Endothelial cell of umbilical vein (primary cell): ENCODE measurements around the gene STAT4. TPM values are rescaled to one million over a fixed set of nuclear protein-coding genes. Genes with fewer than 3 reads are reported as not detected.

Experiments used
- BruUV-seq: library from RNA; stranded (reverse); fragments of 400-500 nt; replicated peaks from 2 replicates; lab custom pipeline; 2021; lab: Mats Ljungman, UMichigan
- CTCF ChIA-PET: fragments of 300-600, 350-600 bp; sonication (Branson Sonifier 250); formaldehyde crosslinking; loops from one replicate; lab custom pipeline; 2021; ENCODE audit warnings: antibody characterized with exemption, inconsistent platforms; lab: Charles Lee
- POLR2A ChIA-PET: fragments of 300-600, 350-600 bp; sonication (Branson Sonifier 250); formaldehyde crosslinking; loops from one replicate; lab custom pipeline; 2021; ENCODE audit warnings: antibody characterized with exemption, inconsistent platforms; lab: Charles Lee
- DNase-seq: peaks from one replicate; pipeline ENCODE4 v3.0.0-alpha.2; 2011; ENCODE audit warnings: low read depth, low spot score
- FAIRE-seq: peaks from 2 replicates; lab custom pipeline; 2011; peaks lifted over from hg19 to GRCh38; lab: Jason Lieb, UNC
- H2AFZ ChIP-seq: 2 replicates; pipeline ENCODE4 v1.6.0; 2012; ENCODE audit warnings: low read depth, low read length, control low read depth, inconsistent platforms
- H3K27ac ChIP-seq: 2 replicates; pipeline ENCODE4 v1.5.1; 2011; ENCODE audit warnings: low read depth, mild to moderate bottlenecking, control low read depth, low read length, moderate library complexity; ENCODE audit not compliant: insufficient read depth
- H3K27me3 ChIP-seq, 2 experiments: 2 replicates each; pipeline versions ENCODE4 v1.6.0 to v1.6.1; 2011; ENCODE audit warnings: low read length in 2 of 2, mixed read lengths in 1 of 2; ENCODE audit not compliant: control insufficient read depth in 2 of 2, insufficient read depth in 2 of 2
- H3K36me3 ChIP-seq, 2 experiments: 2 replicates in 1 of 2; 3 replicates in 1 of 2; pipeline ENCODE4 v1.5.1; 2011; ENCODE audit warnings: low read length in 2 of 2, mild to moderate bottlenecking in 1 of 2, moderate library complexity in 1 of 2; ENCODE audit not compliant: control insufficient read depth in 2 of 2, insufficient read depth in 2 of 2; ENCODE audit errors: extremely low read depth in 1 of 2
- H3K4me1 ChIP-seq: 3 replicates; pipeline ENCODE4 v1.5.1; 2011; ENCODE audit warnings: mild to moderate bottlenecking, low read length; ENCODE audit not compliant: control insufficient read depth, insufficient read depth; ENCODE audit errors: extremely low read depth
- H3K4me2 ChIP-seq: 2 replicates; pipeline ENCODE4 v1.6.1; 2011; ENCODE audit warnings: low read length, control low read depth, mixed read lengths; ENCODE audit not compliant: insufficient read depth
- H3K4me3 ChIP-seq, 3 experiments: fragments of 200-600 bp in 1 of 3; sonication (generic), shearing (Covaris generic) in 1 of 3; replicated peaks in 1 of 3; 2 replicates each; pipeline ENCODE4 v1.5.1; 2011 to 2016; ENCODE audit warnings: control low read depth in 3 of 3, low read length in 3 of 3, mild to moderate bottlenecking in 2 of 3, inconsistent platforms in 1 of 3, low read depth in 1 of 3, moderate library complexity in 1 of 3; ENCODE audit not compliant: insufficient read depth in 1 of 3
- H3K79me2 ChIP-seq: 2 replicates; pipeline ENCODE4 v1.6.0; 2012; ENCODE audit warnings: low read length, inconsistent platforms; ENCODE audit not compliant: control insufficient read depth, insufficient read depth
- H3K9ac ChIP-seq: replicated peaks from 2 replicates; pipeline ENCODE3; 2011; ENCODE audit warnings: low read length, control low read depth; ENCODE audit not compliant: insufficient read depth; ENCODE audit errors: extremely low read depth
- H3K9me1 ChIP-seq: replicated peaks from 3 replicates; pipeline ENCODE4 v1.6.0; 2011; ENCODE audit warnings: mild to moderate bottlenecking, low read length; ENCODE audit not compliant: control insufficient read depth, insufficient read depth; ENCODE audit errors: extremely low read depth
- H3K9me3 ChIP-seq: replicated peaks from 2 replicates; pipeline ENCODE4 v1.5.1; 2012; ENCODE audit warnings: low read length, inconsistent platforms; ENCODE audit not compliant: control insufficient read depth, insufficient read depth
- H4K20me1 ChIP-seq: replicated peaks from 2 replicates; pipeline ENCODE3; 2011; ENCODE audit warnings: mild to moderate bottlenecking, low read length; ENCODE audit not compliant: control insufficient read depth, insufficient read depth; ENCODE audit errors: extremely low read depth
- CTCF ChIP-seq, 2 donors: IDR thresholded peaks; 1 replicate in 1 of 2; 2 replicates in 1 of 2; pipeline ENCODE4 v1.5.1; 2011; ENCODE audit warnings: low read length in 2 of 2, mild to moderate bottlenecking in 2 of 2, moderate library complexity in 2 of 2, control low read depth in 1 of 2, inconsistent platforms in 1 of 2, low read depth in 1 of 2; ENCODE audit not compliant: insufficient read depth in 1 of 2; ENCODE audit errors: extremely low read depth in 1 of 2
- EZH2 ChIP-seq: IDR thresholded peaks from 2 replicates; pipeline ENCODE4 v1.6.1; 2012; ENCODE audit warnings: borderline replicate concordance, low read depth, mild to moderate bottlenecking, moderate library complexity, low read length, inconsistent platforms; ENCODE audit not compliant: severe bottlenecking
- FOS ChIP-seq: IDR thresholded peaks from 2 replicates; pipeline ENCODE4 v1.6.1; 2011; ENCODE audit warnings: mild to moderate bottlenecking, low read length, moderate library complexity, borderline replicate concordance; ENCODE audit not compliant: insufficient read depth
- GATA2 ChIP-seq: IDR thresholded peaks from 2 replicates; pipeline ENCODE4 v1.7.0; 2011; ENCODE audit warnings: low read depth, mild to moderate bottlenecking, moderate library complexity, mixed read lengths, low read length; ENCODE audit not compliant: insufficient read length, insufficient read depth
- JUN ChIP-seq: IDR thresholded peaks from 2 replicates; pipeline ENCODE4 v1.6.1; 2011; ENCODE audit warnings: borderline replicate concordance, low read depth; ENCODE audit not compliant: insufficient read length, insufficient read depth
- MAX ChIP-seq: IDR thresholded peaks from 2 replicates; pipeline ENCODE4 v1.6.1; 2011; ENCODE audit not compliant: insufficient read depth, insufficient read length
- MYC ChIP-seq: IDR thresholded peaks from one replicate; pipeline ENCODE4 v1.6.1; 2011; ENCODE audit warnings: mild to moderate bottlenecking, low read depth, low read length
- POLR2A ChIP-seq: IDR thresholded peaks from 2 replicates; pipeline ENCODE4 v1.6.1; 2012; ENCODE audit warnings: low read depth, mild to moderate bottlenecking, control low read depth, low read length
- POLR2AphosphoS5 ChIP-seq: IDR thresholded peaks from 2 replicates; pipeline ENCODE4 v1.6.1; 2012; ENCODE audit warnings: low read depth, mild to moderate bottlenecking, control low read depth, low read length, moderate library complexity; ENCODE audit not compliant: insufficient read depth
- dilution Hi-C: fragments of 300-500 bp; cut with MboI; formaldehyde crosslinking; loops from one replicate; pipeline ENCODE4 v1.15.0; 2019; ENCODE audit warnings: low sequenced_read_pairs; ENCODE audit not compliant: extremely low pct_ligation_motif_present
- intact Hi-C: fragments of 100-400 bp; cut with micrococcal nuclease; formaldehyde crosslinking; loops from one replicate; pipeline ENCODE4 v1.10.0; 2022
- polyA plus RNA-seq, 4 experiments: library from polyadenylated mRNA; depleted of rRNA in 3 of 4; stranded (reverse) in 3 of 4; unstranded in 1 of 4; fragments of >200 nt; gene quantifications; 2 replicates each; pipeline versions ENCODE4 v1.2.1 to v1.2.3, GENCODE V29; 2011 to 2012; ENCODE audit warnings: missing spikeins in 1 of 4
- total RNA-seq: library from RNA; stranded (reverse); gene quantifications from 2 replicates; pipeline ENCODE4 v1.2.3, GENCODE V29; 2021

Gene STAT4
- total and polyA plus RNA-seq, 2 donors (not counting 3 experiments of a cell fraction or from before 2014, with no cell fraction given) = 0.46 to 1.2 TPM

GRCh38 chr2:191171708-191172355, 21.0 kb upstream of the STAT4 start:
- Histone ChIP-seq H3K4me2 (no peak overlapping the region), H3K36me3 (no peaks in the 10 kb centered on the region), H2AFZ (no peak overlapping the region), H4K20me1 (no peaks in the 10 kb centered on the region), H3K27ac (no peak overlapping the region), H3K4me1 (peaks cover 9% of the 10 kb centered on the region), H3K4me3 (no peak overlapping the region), H3K9me3 (no peaks in the 10 kb centered on the region), H3K27me3 (no peaks in the 10 kb centered on the region), H3K79me2 (no peaks in the 10 kb centered on the region), H3K9me1 (no peaks in the 10 kb centered on the region), H3K9ac (no peak overlapping the region)
- ChIA-PET POLR2A (interaction anchor here (0.7 kb wide), 1 partner anchor 9 kb away, joined by 3 read pairs; no protein-coding TSS in a partner anchor), CTCF (interaction anchor here (0.7 to 3.7 kb wide), 8 partner anchors 9 to 443 kb away, joined by 3 to 20 read pairs (median 6); no protein-coding TSS in a partner anchor)
- peak; percentile 47 for DNase-seq
- FAIRE-seq = peak; percentile 72
- dilution Hi-C loops = no loop called here
- intact Hi-C loops = no loop called here
- BruUV-seq = no TSS peak
- TF ChIP-seq JUN (no peak), EZH2 (no peak), FOS (peak; percentile 15), CTCF (IDR thresholded peaks at IDR 0.05; ENCODE audit: extremely low read depth in 1 of 2, insufficient read depth in 1 of 2, low read depth in 1 of 2, low read length in 2 of 2) (no peak), MAX (no peak), GATA2 (peak; percentile 44), POLR2A (no peak), MYC (no peak), POLR2AphosphoS5 (no peak)
